BE2C (cell line): ENCODE results near the gene MEGF10.
"Not testable (repeated sequence)": the region's sequence is repeated elsewhere in the genome, so short reads cannot be mapped to it uniquely, and the experiment has no call there.

Experiments used
- DNase-seq: peaks from one replicate; pipeline ENCODE4 v3.0.0-alpha.2; 2020
- H3K27me3 ChIP-seq: fragments of 250-450 bp; sonication (Bioruptor Pico); 2 replicates; pipeline ENCODE4 v1.5.1; 2020; ENCODE audit warnings: mild to moderate bottlenecking
- H3K36me3 ChIP-seq: fragments of 250-450 bp; sonication (Bioruptor Pico); 2 replicates; pipeline ENCODE4 v1.5.1; 2020; ENCODE audit warnings: mild to moderate bottlenecking
- H3K4me1 ChIP-seq: fragments of 250-450 bp; sonication (Bioruptor Pico); 2 replicates; pipeline ENCODE4 v1.5.1; 2020
- H3K4me3 ChIP-seq: 2 replicates; pipeline ENCODE4 v1.5.1; 2011; ENCODE audit warnings: low read depth, low read length
- H3K9me3 ChIP-seq: fragments of 250-450 bp; sonication (Bioruptor Pico); 2 replicates; pipeline ENCODE4 v1.5.1; 2020
- TF ChIP-seq, protein P1 (sequence below): IDR thresholded peaks from 2 replicates; pipeline ENCODE4 v1.5.1; 2012; ENCODE audit warnings: mild to moderate bottlenecking, low read depth, low read length

MEGF10 gene

DNA sequence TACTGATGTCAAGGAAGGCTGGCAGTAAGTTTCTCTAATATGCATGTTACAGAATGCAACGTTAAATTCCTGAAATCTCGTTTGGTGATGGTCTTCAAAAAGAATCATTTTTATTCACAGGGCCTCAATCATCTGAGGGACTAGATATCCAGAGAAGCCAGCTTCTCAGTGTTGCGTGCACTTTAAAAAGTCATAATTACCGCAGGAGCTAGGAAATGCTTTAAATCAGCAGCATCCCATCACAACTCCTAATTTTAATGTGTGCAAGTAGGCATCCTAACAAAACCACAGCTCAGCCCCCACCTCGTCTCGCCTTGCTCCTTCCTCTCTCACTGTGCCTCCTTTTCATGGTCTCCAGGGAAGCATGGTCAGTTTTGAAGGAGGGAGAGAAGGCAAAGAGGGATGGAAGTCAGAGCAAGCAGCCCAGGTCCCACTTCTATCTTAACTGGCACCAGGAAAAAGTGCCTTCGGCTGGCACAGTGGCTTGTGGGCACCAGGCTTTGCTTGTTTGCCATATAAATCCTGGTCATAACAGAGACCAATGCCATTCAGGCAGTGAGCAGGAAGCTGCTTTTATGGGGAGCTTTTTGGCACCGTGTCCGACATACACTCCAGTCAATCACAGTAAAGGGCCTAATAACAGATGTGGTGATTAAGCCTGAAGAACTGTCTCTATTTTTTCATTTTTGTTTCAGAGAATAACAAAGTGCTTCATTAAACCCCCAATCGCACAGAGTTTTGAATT, 21.4 kb downstream of the MEGF10 start:
- H3K4me1 ChIP-seq = no peaks in the 10 kb centered on the region
- no peak overlapping the region for H3K4me3 ChIP-seq
- peaks cover 18% of the 10 kb centered on the region for H3K27me3 ChIP-seq
- DNase-seq = no peak
- no peaks in the 10 kb centered on the region for H3K36me3 ChIP-seq
- no peaks in the 10 kb centered on the region for H3K9me3 ChIP-seq
- TF ChIP-seq, protein P1, sequence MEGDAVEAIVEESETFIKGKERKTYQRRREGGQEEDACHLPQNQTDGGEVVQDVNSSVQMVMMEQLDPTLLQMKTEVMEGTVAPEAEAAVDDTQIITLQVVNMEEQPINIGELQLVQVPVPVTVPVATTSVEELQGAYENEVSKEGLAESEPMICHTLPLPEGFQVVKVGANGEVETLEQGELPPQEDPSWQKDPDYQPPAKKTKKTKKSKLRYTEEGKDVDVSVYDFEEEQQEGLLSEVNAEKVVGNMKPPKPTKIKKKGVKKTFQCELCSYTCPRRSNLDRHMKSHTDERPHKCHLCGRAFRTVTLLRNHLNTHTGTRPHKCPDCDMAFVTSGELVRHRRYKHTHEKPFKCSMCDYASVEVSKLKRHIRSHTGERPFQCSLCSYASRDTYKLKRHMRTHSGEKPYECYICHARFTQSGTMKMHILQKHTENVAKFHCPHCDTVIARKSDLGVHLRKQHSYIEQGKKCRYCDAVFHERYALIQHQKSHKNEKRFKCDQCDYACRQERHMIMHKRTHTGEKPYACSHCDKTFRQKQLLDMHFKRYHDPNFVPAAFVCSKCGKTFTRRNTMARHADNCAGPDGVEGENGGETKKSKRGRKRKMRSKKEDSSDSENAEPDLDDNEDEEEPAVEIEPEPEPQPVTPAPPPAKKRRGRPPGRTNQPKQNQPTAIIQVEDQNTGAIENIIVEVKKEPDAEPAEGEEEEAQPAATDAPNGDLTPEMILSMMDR = no peak

DNA sequence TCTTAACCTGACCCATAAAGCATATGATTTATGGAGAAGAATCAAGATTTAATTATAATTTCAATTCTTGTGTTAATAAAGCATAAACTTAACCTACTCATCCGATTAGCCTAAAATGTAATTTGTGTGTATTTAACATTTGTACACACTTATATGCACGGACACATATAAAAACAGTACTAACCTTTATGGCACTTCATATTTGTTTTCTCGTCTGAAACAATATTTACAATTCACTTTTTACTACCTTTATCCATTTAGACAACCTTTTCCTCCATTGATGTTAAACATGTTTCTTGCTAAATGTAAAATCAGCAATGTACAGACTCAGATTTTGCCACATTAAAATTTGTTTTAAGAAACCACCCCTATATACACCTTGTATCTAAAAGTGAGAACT, 22.8 kb downstream of the MEGF10 start:
- no peaks in the 10 kb centered on the region for H3K9me3 ChIP-seq
- peaks cover 19% of the 10 kb centered on the region for H3K27me3 ChIP-seq
- TF ChIP-seq, protein P1 = no peak
- H3K36me3 ChIP-seq = no peaks in the 10 kb centered on the region
- no peak for DNase-seq
- H3K4me1 ChIP-seq = no peaks in the 10 kb centered on the region
- H3K4me3 ChIP-seq = no peak overlapping the region

DNA sequence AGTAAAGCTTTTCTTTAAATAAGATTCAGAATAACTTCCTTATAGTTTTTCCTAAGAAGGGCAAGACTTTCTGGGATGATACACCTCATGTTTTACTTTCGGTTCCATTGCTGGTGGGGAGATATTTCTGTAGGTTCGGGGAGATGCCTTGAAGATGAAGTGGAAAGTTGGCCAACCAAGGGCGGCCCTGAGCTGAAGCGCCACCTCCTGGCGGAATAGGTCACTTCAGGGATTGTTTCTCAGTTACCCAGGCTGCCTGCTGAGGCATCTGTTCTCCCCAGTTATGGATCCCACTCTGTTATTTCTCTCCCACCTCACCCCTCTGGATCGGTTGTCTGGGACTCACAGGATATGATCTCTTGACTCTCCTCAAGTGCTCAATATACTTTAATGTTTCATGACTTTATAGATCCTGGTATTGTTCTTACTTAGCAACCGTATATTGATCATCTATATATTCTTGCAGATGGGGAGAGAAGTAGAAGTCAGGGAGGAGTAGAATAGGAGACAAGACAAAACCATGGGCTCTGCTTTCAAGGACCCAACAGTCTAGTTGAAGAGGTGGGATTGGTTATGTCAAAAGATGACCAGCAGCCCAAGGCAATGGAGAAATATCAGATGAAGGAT, 23.4 kb downstream of the MEGF10 start:
- TF ChIP-seq, protein P1 = peak; percentile 91
- no peaks in the 10 kb centered on the region for H3K36me3 ChIP-seq
- H3K9me3 ChIP-seq = no peaks in the 10 kb centered on the region
- H3K4me1 ChIP-seq = no peaks in the 10 kb centered on the region
- DNase-seq = peak; percentile 66
- H3K4me3 ChIP-seq = no peak overlapping the region
- peaks cover 20% of the 10 kb centered on the region for H3K27me3 ChIP-seq

DNA sequence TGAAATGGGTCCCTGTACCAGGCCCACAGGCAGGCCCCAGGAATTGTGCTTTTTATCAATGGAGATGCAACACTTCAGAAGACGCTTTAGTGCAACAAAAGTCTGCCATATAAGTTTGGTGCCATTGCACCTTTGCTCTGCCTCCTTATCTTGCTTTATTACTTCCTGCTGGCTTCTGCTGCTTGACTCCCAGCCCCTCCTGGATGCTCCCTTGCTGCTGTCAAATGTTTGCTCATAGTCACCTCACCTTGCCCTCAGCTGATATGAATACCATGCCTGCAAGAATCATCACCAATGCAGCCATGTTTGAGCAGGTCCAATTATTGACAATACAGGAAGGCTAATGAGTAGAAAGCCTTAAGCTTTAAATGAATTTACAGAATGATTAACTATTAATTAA, 25.4 kb downstream of the MEGF10 start:
- no peaks in the 10 kb centered on the region for H3K4me1 ChIP-seq
- H3K9me3 ChIP-seq = no peaks in the 10 kb centered on the region
- H3K27me3 ChIP-seq = peaks cover 12% of the 10 kb centered on the region
- TF ChIP-seq, protein P1 = no peak
- no peak overlapping the region for H3K4me3 ChIP-seq
- no peak for DNase-seq
- H3K36me3 ChIP-seq = no peaks in the 10 kb centered on the region

DNA sequence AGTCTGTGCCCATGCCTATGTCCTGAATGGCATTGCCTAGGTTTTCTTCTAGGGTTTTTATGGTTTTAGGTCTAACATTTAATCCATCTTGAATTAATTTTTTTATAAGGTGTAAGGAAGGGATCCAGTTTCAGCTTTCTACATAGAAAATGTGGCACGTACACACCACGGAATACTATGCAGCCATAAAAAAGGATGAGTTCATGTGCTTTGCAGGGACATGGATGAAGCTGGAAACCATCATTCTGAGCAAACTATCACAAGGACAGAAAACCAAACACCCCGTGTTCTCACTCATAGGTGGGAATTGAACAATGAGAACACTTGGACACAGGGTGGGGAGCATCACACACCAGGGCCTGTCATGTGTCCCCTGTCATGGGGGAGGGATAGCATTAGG, 26.8 kb downstream of the MEGF10 start:
- DNase-seq, H3K4me1 ChIP-seq, H3K4me3 ChIP-seq, H3K27me3 ChIP-seq, H3K9me3 ChIP-seq, H3K36me3 ChIP-seq: not testable (repeated sequence)

DNA sequence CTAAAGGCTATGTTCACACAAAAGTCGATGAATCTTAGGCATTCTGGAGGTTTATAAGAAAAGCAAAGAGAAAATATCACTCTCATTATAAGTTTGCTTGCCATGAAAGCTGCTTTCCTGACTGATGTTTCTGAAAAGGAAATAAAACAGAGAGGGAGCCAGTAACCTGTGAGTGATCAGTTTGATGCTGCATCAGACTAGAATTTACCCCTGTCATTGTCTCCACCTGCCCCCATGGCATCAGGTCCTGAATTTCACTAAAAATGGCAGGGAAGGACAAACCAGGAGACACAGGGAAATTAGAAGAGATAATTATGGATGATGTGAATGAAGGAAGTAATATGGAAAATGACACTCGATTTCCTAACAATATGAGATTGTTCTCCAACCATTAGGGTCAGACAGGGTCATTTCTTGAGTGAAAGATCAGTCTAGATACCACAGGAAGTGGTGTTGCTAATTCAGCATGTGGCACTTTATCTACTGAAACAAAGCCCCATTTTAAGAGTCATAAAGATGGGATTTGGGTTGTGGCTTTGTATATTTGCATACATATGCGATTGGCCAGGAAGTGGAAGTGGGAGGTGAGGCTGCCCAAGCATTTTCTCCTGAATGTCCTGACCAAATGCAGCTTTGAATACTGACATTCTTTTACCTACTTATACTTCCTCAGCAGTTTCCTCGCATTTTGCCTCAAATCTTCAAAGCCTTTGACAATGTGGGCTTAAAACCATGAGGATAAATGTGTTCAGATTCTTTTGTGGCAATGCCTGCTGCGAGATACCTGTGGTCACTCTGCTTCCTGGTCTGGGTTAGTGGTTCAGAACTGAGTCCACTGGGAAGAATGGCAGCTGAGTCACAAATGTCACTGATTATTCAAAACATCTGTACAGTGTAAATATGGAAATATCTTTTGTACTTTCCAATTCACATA, 29.7 kb downstream of the MEGF10 start:
- Histone ChIP-seq H3K36me3 (no peaks in the 10 kb centered on the region), H3K4me3 (no peak overlapping the region), H3K27me3 (0 out of 2 replicates have a peak, but pooled peaks cover 2% of the 10 kb centered on the region), H3K4me1 (no peaks in the 10 kb centered on the region), H3K9me3 (no peaks in the 10 kb centered on the region)
- TF ChIP-seq, protein P1 = no peak
- no peak for DNase-seq
